ENCODE measurements around the gene TRAPPC2B. TPM values are rescaled to one million over a fixed set of nuclear protein-coding genes. Genes with fewer than 3 reads are reported as not detected.

The TRAPPC2B gene
- total and polyA plus RNA-seq, 2 of the 13 experiments (the other 11 are each of a cell fraction or from before 2014, with no cell fraction given), result 13.3 to 17.7 TPM

- peak; percentile 94 for TF ChIP-seq GABPA (IDR thresholded peaks at IDR 0.05; ENCODE audit: low read depth, low read length)
- peak; percentile 99 for TF ChIP-seq GABPA (CRISPR knock-in tag; IDR thresholded peaks at IDR 0.05; ENCODE audit: low read depth)
- TF ChIP-seq KLF6 (CRISPR knock-in tag; IDR thresholded peaks at IDR 0.05), result peak; percentile 31; the same call in 1 of the 2 replicates
- TF ChIP-seq TIGD3 (CRISPR knock-in tag; IDR thresholded peaks at IDR 0.05; ENCODE audit: borderline replicate concordance), result no peak
- TF ChIP-seq ZNF225 (CRISPR knock-in tag; IDR thresholded peaks at IDR 0.05), result no peak
- peak; percentile 25; the same call in 1 of the 2 replicates for TF ChIP-seq RFXAP (CRISPR knock-in tag; IDR thresholded peaks at IDR 0.05; ENCODE audit: borderline replicate concordance)
- no peak for TF ChIP-seq ZNF33A (CRISPR knock-in tag; IDR thresholded peaks at IDR 0.05; ENCODE audit: borderline replicate concordance)
- TF ChIP-seq SNAPC5 (CRISPR knock-in tag; IDR thresholded peaks at IDR 0.05; ENCODE audit: borderline replicate concordance), result no peak
- no peak for TF ChIP-seq HIVEP1 (CRISPR knock-in tag; IDR thresholded peaks at IDR 0.05)
- no peak for TF ChIP-seq ZNF18 (CRISPR knock-in tag; IDR thresholded peaks at IDR 0.05; ENCODE audit: insufficient replicate concordance)
- TF ChIP-seq MNT (IDR thresholded peaks at IDR 0.05), result peak; percentile 74
- TF ChIP-seq ZNF513 (CRISPR knock-in tag; conservative IDR thresholded peaks at IDR 0.05), result no peak
- no peak for TF ChIP-seq FOXM1 (CRISPR knock-in tag; IDR thresholded peaks at IDR 0.05)
- no peak for TF ChIP-seq ZNF850 (CRISPR knock-in tag; conservative IDR thresholded peaks at IDR 0.05)
- TF ChIP-seq TAF15 (IDR thresholded peaks at IDR 0.05; ENCODE audit: low read depth, low read length, poor library complexity, severe bottlenecking), result no peak
- TF ChIP-seq SOX6 (IDR thresholded peaks at IDR 0.05), result no peak
- TF ChIP-seq SOX6 (CRISPR knock-in tag; IDR thresholded peaks at IDR 0.05), result no peak; the same call in none of the 2 replicates
- no peak; the same call in 1 of the 2 replicates for TF ChIP-seq PAXIP1 (CRISPR knock-in tag; conservative IDR thresholded peaks at IDR 0.05)
- no peak for TF ChIP-seq KAT2B (IDR thresholded peaks at IDR 0.05; ENCODE audit: borderline replicate concordance, low read depth, low read length)
- peak; percentile 80 for TF ChIP-seq ZNF772 (CRISPR knock-in tag; IDR thresholded peaks at IDR 0.05)
Measured at GRCh38 chr19:57362997-57363687, at the start of gene TRAPPC2B, which contains the start of gene ZNF547 (continued).
